GM12873 (cell line): ENCODE results near the gene WNT8A.

ENCODE experiments used
- CTCF ChIP-seq: IDR thresholded peaks from 2 replicates; pipeline ENCODE4 v1.5.1; 2012; ENCODE audit warnings: low read depth, mild to moderate bottlenecking, moderate library complexity, low read length, control low read depth; ENCODE audit not compliant: insufficient read depth; ENCODE audit errors: missing control alignments

Gene WNT8A, protein sequence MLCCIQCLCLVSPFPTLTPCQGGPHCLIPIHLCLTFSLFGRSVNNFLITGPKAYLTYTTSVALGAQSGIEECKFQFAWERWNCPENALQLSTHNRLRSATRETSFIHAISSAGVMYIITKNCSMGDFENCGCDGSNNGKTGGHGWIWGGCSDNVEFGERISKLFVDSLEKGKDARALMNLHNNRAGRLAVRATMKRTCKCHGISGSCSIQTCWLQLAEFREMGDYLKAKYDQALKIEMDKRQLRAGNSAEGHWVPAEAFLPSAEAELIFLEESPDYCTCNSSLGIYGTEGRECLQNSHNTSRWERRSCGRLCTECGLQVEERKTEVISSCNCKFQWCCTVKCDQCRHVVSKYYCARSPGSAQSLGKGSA

DNA sequence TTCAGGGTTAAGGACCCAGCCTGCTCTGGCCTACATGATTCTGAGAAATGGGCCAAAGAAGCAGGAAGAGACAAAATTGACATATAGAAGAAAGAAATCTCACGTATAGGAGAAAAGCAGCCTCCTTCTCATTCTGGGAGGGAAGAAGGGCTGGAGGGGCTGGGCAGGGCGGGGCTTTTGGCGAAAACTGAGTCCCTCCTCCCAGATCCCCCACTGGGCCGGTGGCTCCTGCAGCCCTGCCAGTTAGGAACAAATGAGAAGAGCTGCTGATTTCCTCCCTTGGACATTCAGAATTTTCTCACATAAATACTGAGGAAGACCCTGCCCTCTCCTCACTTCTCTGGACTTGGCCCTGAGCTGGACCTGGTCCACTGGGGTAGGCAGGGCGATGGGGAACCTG lies at the start of gene WNT8A:
Gene WNT8A, plus strand, starts transcription at position 332 of the 400 bp plus-strand sequence. CDS start 95 bp downstream, outside the sequence.
- no peak for TF ChIP-seq CTCF

GRCh38 chr5:138035605-138036537 lies 48.0 kb upstream of the WNT8A start:
- TF ChIP-seq CTCF: peak; percentile 82

DNA sequence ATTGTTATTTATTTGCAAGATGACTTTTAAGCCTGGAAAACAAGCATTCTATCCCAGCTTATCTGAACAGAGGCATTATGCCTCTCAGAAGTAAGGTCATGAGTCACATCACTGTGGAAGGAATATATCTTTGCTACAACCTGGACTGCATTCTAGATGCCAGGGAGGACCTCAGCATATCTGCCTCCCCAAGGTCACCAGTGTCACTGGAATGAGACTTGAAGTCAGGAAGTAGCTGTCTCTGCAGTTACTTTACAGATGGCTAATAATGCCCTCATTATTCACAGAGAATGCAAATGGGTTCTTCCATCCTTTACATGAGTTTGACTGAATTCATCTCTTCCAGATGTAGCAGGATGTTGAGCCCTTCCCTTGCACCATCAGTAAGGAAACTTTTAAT lies 46.6 kb upstream of the WNT8A start:
- TF ChIP-seq CTCF: no peak

- no peak for TF ChIP-seq CTCF
Measured at GRCh38 chr5:138037907-138038633, 45.8 kb upstream of the WNT8A start.

DNA sequence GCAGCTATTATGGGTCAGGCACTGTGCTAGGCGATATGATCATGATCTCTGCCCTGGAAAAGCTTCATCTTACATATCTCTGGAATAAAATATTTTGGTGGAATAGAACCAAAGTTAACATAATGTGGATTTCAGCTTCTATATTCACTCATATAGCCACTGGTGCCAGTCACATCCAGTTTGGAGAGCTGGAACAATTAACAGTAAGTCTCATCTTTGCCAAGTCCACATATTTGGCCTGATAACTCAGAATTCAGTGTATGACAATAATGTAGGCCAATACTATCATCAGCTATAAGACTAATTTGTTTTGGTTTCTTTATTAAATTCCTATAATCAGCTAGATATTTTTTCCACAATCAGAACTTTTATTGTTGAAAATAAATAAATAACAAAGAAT lies 45.0 kb upstream of the WNT8A start:
- no peak for TF ChIP-seq CTCF

GRCh38 chr5:138051441-138052296 lies 32.2 kb upstream of the WNT8A start:
- no peak for TF ChIP-seq CTCF
